H7 (cell line): ENCODE results near the gene CFAP46. TPM values are rescaled to one million over a fixed set of nuclear protein-coding genes. Genes with fewer than 3 reads are reported as not detected.
A peak's percentile ranks its signal among the peaks of the same experiment; 100 is the strongest.

ENCODE experiments used
- DNase-seq: peaks from one replicate; pipeline ENCODE4 v3.0.0; 2012
- H3K27me3 ChIP-seq: 2 replicates; pipeline ENCODE4 v1.6.0; 2011; ENCODE audit warnings: mild to moderate bottlenecking, low read length; ENCODE audit not compliant: control insufficient read depth, insufficient read depth
- H3K36me3 ChIP-seq: replicated peaks from 2 replicates; pipeline ENCODE4 v1.5.1; 2011; ENCODE audit warnings: low read length; ENCODE audit not compliant: control insufficient read depth, insufficient read depth
- H3K4me3 ChIP-seq: 2 replicates; pipeline ENCODE4 v1.5.1; 2011; ENCODE audit warnings: low read depth, mild to moderate bottlenecking, control low read depth, low read length, moderate library complexity; ENCODE audit not compliant: insufficient read depth
- total RNA-seq: library from RNA; depleted of rRNA; stranded (reverse); fragments of >200 nt; shearing (Covaris generic); gene quantifications from 2 replicates; pipeline ENCODE4 v1.2.3, GENCODE V29; 2014; rRNA removed

Gene CFAP46
- 0.59 and 0.70 TPM in 2 replicates for total RNA-seq

GRCh38 chr10:132942101-132943057 is at the start of gene CFAP46:
TSS of gene CFAP46 (minus strand) at chr10:132942570. CDS start at chr10:132942484, 86 bp downstream.
- H3K4me3 ChIP-seq, result peak within 1 kb of the TSS; percentile 46; the same call in 1 of the 2 replicates
- H3K27me3 ChIP-seq, result no peaks in the 10 kb centered on the region; the same call in 1 of the 2 replicates
- H3K36me3 ChIP-seq, result no peaks in the 10 kb centered on the region
- peak; percentile 96 for DNase-seq

DNA sequence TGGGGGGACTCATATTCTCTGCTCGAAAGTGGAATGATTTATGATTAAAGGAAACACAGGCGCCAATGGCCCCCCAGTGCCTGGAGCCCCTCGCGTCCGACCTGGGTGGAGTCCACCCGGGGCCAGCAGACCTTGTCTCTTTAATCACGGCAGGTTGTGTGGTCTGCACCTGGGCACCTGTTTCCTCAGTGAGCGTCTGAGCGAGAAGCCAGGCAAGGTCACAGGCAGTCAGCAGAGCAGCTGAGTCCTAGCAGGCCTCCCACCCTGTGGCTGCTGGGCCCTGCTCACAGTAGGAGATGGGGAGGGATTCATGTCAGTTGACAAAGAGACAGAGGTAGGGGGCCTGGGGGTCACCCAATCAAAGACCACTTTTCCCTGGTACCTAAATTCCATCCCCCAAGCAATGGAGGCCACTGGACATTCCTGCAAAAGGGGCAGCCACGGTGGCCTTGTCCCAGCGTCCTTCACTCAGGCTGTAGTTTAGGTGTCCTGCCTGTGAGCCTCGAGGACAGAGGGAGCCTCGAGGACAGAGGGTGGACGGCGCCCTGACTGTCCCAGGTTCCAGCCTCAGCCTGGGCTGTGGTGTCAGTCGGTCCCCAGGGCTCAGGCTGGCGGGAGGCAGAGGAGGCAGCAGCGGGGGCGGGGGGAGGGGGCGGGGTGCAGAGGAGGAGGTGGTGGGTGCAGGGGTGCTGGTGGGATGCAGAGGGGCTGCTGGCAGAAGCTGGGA is 49.5 kb upstream of the CFAP46 start:
- DNase-seq, result no peak
- Histone ChIP-seq H3K36me3 (no peaks in the 10 kb centered on the region), H3K27me3 (no peaks in the 10 kb centered on the region)

DNA sequence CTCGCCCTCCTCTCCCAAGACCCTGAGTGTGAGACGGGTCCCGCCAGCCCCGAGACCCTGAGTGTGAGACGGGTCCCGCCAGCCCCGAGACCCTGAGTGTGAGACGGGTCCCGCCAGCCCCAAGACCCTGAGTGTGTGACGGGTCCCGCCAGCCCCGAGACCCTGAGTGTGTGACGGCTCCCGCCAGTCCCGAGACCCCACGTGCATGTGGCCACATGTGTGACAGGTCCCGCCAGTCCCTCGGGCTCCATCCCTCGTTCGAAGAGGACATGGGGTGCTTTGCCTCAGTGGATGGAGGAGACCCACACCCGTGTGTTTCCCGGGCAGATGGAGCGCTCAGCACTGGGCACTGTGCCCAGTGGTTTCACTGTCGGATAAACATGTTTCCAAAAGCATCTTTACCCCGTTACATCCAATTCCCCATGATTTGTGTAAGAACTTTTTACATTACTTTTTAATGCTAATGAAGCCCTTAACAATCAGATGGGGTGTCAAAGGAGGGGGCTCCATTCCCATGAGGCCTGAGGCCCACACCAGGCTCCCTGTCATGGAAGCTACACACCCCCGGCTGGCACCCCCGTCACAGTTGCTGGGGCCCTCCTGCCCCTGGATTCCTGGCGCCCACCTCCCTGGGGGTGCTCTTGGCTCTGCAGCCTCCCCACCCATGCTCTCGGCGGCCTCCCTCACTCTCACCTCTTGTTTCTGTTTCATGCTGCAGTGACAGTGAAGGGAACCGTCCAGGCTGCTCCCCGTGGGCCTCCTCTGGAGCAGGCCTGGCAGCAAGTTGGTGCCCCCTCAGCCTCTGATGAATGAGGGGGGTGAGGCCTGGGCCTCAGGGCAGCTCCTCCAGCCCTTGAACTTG is 48.5 kb upstream of the CFAP46 start:
- Histone ChIP-seq H3K27me3 (no peaks in the 10 kb centered on the region), H3K4me3 (no peak overlapping the region), H3K36me3 (no peaks in the 10 kb centered on the region)
- no peak for DNase-seq

More for the DNA sequence above, 49.5 kb upstream of the CFAP46 start:
- no peak overlapping the region for H3K4me3 ChIP-seq

GRCh38 chr10:132989476-132990415 is 47.4 kb upstream of the CFAP46 start:
- no peak for DNase-seq
- H3K36me3 ChIP-seq, result no peaks in the 10 kb centered on the region
- no peak overlapping the region for H3K4me3 ChIP-seq
- H3K27me3 ChIP-seq, result no peaks in the 10 kb centered on the region

DNA sequence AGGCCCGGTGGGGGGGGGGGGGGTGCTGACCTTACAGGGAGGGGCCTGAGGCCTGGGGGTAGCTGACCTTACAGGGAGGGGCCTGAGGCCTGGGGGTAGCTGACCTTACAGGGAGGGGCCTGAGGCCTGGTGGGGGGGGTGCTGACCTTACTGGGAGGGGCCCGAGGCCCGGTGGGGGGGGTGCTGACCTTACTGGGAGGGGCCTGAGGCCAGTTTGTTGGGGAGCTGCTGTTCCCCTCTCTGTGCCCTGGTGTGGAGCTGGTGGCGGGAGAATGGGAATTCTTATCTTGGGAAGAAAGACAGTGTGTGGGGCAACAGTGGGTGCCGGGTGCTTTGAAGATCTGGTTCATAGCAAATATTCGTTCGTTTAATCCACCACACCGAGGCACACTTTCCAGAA is 46.6 kb upstream of the CFAP46 start:
- Histone ChIP-seq H3K27me3 (no peaks in the 10 kb centered on the region), H3K36me3 (no peaks in the 10 kb centered on the region), H3K4me3 (no peak overlapping the region)
- no peak for DNase-seq

- Histone ChIP-seq H3K27me3 (no peaks in the 10 kb centered on the region), H3K36me3 (no peaks in the 10 kb centered on the region)
- no peak for DNase-seq
These were observed 45.6 kb upstream of the CFAP46 start for GRCh38 chr10:132987671-132988571.

DNA sequence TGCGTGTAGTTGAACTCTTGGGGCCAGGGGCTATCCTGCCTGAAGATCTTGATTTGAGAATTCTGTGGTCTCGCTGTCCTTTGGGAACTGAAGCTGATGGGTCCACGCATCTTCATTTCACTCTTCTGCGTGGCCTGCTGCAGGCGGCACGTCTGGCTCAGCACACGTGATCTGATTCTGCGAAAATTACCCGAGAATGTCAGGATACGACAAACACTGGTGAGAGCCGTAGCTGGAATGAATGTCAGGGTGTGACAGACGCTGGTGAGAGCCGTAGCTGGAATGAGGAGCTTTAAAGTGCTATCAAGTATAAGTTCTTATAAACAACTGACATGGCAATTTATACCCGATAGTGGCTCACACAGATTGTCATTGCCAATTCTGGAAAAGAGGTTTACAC is 44.6 kb upstream of the CFAP46 start:
- Histone ChIP-seq H3K36me3 (no peaks in the 10 kb centered on the region), H3K4me3 (no peak overlapping the region), H3K27me3 (no peaks in the 10 kb centered on the region)
- no peak for DNase-seq

More at GRCh38 chr10:132987671-132988571, 45.6 kb upstream of the CFAP46 start:
- H3K4me3 ChIP-seq, result no peak overlapping the region

- Histone ChIP-seq H3K27me3 (no peaks in the 10 kb centered on the region), H3K36me3 (no peaks in the 10 kb centered on the region), H3K4me3 (no peak overlapping the region)
- DNase-seq, result no peak
These were observed 44.2 kb upstream of the CFAP46 start for GRCh38 chr10:132986576-132986975.

- DNase-seq, result no peak
- H3K36me3 ChIP-seq, result no peaks in the 10 kb centered on the region
These were observed 43.7 kb upstream of the CFAP46 start for GRCh38 chr10:132986076-132986475.

GRCh38 chr10:132985546-132985900 is 43.2 kb upstream of the CFAP46 start:
- Histone ChIP-seq H3K27me3 (no peaks in the 10 kb centered on the region), H3K36me3 (no peaks in the 10 kb centered on the region), H3K4me3 (no peak overlapping the region)
- no peak for DNase-seq

More at GRCh38 chr10:132986076-132986475, 43.7 kb upstream of the CFAP46 start:
- H3K27me3 ChIP-seq, result no peaks in the 10 kb centered on the region
- no peak overlapping the region for H3K4me3 ChIP-seq

DNA sequence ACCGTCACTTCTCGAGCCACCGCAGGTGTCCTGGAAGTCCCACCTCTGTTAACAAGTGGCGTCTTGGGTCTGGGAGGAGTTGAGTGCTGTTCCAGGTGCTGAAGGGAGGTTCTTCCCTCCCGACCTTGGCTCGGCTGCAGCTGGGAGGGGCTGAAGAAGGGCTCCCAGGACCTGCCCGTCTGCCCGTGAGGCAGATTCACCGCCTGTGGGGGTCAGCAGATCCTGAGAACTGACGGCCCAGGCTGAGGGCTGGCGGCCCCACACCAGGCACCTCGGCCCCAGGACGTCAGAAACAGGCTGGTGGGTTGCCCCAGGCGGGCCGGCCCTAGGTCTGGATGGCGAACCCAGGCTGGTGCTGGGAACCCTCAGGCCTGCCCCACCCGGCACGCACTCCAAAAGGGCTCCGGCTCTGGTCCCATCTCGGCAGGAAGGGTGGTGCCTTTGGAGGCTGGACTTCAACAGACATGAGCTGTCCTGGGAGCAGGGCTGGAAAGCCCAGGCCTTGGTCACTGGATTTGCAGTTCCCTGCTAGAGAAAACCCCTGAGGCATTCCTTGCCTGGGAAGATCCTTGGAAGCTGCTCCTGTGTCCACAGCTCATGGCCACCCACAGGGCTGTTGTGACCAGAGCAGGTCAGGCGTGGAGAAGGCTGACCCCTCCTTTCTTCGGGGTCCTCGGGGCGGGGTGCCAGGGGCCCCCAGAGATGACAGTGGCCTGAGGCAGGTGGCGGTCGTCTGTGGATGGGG is 42.6 kb upstream of the CFAP46 start:
- H3K27me3 ChIP-seq, result no peaks in the 10 kb centered on the region
- H3K4me3 ChIP-seq, result no peak overlapping the region
- peak; percentile 91 for DNase-seq

DNA sequence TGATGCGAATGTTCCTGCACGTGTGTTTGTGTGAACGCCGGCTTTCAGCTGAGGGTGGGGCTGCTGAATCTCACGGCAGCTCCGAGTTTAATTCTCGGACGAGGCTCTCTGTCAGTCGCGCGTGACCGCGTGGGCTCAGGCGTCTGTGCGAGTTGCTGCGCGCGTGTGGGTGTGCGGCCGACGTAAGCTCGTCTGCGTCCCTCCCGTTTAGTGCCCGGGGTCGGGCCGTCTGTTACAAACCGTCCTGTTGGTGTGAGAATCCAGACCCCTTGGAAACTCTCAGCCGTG is 41.6 kb upstream of the CFAP46 start:
- Histone ChIP-seq H3K27me3 (no peaks in the 10 kb centered on the region), H3K36me3 (no peaks in the 10 kb centered on the region), H3K4me3 (no peak overlapping the region)
- DNase-seq, result no peak

More for the DNA sequence above, 42.6 kb upstream of the CFAP46 start:
- no peaks in the 10 kb centered on the region for H3K36me3 ChIP-seq
